G401 (cell line): Measurements from ENCODE around the gene IKZF1. TPM values are rescaled to one million over a fixed set of nuclear protein-coding genes. Genes with fewer than 3 reads are reported as not detected.
"Not testable (repeated sequence)": the region's sequence is repeated elsewhere in the genome, so short reads cannot be mapped to it uniquely, and the experiment has no call there.

ENCODE experiments used
- DNase-seq: peaks from one replicate; pipeline ENCODE4 v3.0.0-alpha.2; 2015; ENCODE audit warnings: low spot score
- in situ Hi-C: cut with HindIII; loops from 2 replicates; pipeline ENCODE4 v1.10.0; 2016; ENCODE audit warnings: low sequenced_read_pairs, mixed read lengths
- total RNA-seq: library from RNA; depleted of rRNA; stranded (reverse); fragments of >200 nt; shearing (Covaris generic); gene quantifications from 2 replicates; pipeline ENCODE4 v1.2.3, GENCODE V29; 2014

IKZF1 gene
- total RNA-seq, 1 experiment from 2014 or later: not detected

DNA sequence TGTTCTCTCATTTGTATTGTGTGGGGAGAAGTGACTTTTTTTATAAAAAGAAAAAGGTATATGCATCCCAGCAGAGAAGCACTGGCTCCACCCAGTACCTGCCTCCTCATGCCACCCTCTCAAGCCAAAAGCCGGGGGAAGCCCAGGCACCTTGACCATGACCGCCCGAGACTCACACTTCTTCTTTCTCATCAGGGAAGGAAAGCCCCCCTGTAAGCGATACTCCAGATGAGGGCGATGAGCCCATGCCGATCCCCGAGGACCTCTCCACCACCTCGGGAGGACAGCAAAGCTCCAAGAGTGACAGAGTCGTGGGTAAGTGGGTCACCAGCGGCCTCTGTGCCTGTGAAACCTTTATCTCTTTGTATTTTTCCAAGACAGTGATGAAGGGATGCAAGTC, 22.9 kb downstream of the IKZF1 start:
- no peak for DNase-seq
- in situ Hi-C loops: no loop called here

DNA sequence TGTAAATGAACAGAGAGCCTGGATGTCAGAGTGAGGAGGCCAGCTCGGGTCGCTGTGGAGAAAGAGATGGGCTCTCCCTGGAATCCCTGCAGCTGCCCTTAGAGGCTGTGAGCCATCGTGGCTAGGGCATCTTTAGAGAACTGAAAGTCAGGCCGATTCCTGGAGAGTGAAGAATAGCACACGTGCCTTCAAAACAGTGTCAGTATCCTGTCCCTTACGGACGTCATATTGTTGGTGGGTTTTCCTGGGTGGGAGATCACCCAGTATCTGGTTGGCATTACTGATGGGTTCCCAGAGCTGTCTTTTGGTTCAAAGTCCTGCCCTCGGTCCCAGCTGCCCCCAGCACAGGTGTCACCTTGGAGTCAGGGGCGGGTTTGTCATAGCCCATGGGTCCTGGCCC, 25.3 kb downstream of the IKZF1 start:
- DNase-seq: no peak
- in situ Hi-C loops: no loop called here

DNA sequence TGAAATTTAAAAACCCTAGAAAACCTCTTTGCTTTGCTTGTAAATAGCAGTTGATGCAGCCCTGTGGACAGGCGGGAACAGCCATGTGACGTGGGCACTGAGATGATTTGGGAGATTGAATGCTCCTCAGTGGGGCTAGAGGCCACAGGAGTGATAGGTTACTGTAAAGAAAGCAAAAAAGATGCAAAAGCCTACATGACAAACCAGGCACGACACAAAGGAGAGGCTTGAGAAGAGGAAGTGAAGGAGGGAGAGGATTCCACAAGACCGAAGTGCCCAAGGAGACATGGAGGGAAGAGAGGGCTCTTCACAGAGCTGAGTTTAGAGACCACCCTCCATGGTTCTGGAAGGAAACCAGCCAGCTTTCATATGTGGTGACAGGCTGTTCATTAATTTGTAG, 25.7 kb downstream of the IKZF1 start:
- in situ Hi-C loops: no loop called here
- DNase-seq: no peak

DNA sequence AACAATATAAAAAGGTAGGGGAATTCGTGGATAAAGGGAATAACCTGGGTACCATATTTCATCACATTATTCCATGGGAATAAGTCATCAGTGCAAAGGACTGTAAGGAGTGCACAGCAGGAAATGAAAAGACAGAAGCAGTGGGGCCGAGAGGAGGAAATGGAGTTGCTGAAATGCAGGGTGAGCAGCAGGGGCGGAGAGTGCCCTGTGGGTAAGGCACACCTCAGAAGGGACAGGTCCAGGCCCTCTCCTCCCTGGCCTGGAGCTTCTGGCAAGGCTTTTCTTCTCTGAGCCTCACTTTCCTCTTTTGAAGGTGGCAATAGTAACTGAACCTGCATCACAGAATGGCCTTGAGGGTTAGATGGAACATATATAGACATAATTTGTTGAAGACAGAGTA, 26.2 kb downstream of the IKZF1 start:
- DNase-seq: no peak
- in situ Hi-C loops: no loop called here

DNA sequence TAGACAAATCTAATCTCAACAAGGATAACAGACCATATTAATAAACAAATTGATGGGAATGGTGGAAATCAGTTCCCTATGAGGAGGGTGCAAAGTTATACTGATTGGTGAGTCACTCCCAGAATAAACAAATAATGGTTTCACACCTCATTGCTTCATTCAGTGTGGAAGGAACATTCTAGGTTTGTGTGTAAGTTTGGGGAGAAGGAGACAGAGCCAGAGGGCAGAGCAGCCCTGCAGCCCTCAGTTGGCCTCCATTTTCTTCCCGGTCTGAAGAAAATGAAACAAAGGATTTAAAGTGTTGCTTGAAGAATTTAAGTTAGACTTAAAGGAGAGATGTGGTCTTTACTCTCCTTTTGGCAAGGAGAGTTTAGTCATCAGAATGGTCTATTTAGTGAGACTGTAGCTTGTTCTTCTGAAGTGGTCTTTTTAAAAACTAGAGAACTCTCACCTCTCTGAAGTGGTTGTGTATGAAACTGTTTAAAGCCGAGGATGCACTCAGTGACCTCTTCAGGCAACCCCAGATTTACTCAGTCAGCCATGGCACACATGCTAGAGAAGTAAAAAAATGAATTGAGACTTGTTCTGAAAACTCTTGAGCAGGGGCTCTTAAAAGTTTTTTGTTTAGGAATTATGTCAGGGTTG, 27.2 kb downstream of the IKZF1 start:
- in situ Hi-C loops: no loop called here
- DNase-seq: no peak

DNA sequence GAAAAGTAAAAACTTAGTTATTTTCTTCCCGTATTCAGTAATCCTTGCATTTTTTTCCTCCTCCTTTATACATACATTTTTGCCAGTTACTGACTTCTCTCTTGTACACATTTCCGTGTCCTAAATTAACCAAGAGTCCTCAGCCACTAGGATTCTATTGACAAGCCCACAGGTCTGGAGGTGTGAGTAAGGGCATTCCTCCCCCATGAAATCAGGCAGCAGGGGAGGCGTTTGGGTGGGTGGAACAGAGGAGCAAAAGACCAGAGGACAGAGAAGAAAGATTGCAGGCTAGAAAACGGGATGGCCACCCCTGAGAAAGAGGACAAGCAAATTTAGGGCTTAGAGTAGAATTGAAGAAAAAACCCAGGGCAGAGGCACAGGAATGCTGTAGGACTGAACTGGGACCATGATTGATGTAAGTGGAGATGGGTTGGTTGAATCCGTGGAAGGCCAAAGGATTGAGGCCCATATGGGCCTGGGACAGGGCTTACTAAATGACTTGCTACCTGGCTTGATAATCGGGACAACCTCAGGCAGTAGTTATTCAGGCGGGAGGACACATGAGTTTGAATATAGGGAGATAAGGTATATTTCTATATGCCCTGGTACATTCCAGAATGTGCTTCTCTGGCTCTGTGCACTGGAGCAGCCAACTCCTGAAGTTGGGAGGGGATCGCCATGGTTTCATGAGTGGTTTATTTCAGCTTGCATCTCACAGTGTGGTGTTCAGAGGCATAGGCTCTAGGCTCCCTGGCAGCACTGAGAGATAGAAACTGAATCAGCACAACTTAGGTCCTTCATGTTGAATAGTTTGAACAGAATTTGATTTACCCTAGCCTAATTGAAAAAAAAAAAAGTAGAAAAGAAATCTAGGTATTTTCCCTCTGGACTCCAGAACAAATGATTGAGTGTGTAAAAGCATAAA, 28.0 kb downstream of the IKZF1 start:
- DNase-seq: no peak
- in situ Hi-C loops: no loop called here

DNA sequence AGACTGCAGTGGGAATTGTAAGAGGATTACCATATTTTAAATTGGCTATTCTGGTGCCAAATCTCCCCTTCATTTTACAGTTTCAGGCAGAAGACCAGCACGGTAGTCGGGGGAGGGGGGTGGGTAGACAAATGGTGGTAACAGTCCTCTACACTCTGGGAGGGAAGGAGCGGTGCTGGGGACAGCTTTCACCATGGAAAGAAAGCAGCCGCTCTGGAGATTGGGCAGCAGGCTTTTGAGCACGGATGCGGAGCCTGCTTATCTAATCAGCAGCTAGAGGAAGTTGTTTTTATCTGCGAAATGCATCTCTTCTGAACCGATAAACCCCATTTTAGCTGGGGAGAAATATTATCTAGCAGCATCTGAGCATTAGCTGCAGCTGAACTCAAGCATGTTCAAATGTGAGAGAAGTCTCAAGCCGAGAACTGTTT, 28.7 kb downstream of the IKZF1 start:
- DNase-seq: no peak
- in situ Hi-C loops: no loop called here

DNA sequence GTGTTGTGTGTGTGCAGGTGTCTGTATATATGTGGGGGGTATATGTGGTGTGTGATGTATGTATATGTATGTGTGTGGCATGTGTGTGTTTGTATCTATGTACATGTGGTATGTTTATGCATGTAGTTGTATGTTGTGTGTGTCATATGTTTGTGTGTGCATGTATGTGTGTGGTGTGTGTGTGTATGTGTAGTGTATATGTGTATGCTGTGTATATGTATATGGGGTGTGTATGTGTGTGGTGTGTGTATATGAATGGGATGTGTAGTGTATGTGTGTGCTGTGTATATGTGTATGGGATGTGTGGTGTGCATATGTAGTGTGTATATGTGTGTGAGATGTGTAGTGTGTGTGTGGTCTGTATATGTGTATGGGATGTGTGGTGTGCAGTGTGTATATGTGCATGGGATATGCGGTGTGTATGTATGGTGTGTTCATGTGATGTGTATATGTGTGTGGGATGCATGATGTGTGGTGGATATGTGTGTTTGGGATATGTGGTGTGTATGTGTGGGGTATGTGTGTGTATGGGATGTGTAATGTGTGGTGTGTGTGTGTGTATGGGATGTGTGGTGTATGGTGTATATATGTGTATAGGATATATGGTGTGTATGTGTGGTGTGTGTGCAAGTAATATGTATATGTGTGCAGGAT, 30.0 kb downstream of the IKZF1 start:
- DNase-seq: no peak
- in situ Hi-C loops: no loop called here

DNA sequence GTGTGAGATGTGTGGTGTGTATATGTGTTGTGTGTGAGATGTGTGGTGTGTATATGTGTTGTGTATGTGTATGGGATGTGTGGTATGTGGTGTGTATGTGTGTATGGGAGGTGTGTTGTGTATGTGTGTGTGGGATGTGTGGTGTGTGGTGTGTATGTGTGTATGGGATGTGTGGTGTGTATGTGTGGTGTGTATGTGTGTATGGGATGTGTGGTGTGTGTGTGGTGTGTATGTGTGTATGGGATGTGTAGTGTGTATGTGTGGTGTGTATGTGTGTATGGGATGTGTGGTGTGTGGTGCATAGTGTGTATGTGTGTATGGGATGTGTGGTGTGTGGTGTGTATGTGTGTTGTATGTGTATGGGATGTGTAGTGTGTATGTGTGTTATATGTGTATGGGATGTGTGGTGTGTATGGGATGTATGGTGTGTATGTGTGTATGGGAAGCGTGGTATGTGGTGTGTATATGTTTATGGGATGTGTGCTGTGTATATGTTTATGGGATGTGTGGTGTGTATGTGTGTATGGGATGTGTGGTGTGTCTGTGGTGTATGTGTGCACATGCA, 30.8 kb downstream of the IKZF1 start:
- in situ Hi-C loops: no loop called here

DNA sequence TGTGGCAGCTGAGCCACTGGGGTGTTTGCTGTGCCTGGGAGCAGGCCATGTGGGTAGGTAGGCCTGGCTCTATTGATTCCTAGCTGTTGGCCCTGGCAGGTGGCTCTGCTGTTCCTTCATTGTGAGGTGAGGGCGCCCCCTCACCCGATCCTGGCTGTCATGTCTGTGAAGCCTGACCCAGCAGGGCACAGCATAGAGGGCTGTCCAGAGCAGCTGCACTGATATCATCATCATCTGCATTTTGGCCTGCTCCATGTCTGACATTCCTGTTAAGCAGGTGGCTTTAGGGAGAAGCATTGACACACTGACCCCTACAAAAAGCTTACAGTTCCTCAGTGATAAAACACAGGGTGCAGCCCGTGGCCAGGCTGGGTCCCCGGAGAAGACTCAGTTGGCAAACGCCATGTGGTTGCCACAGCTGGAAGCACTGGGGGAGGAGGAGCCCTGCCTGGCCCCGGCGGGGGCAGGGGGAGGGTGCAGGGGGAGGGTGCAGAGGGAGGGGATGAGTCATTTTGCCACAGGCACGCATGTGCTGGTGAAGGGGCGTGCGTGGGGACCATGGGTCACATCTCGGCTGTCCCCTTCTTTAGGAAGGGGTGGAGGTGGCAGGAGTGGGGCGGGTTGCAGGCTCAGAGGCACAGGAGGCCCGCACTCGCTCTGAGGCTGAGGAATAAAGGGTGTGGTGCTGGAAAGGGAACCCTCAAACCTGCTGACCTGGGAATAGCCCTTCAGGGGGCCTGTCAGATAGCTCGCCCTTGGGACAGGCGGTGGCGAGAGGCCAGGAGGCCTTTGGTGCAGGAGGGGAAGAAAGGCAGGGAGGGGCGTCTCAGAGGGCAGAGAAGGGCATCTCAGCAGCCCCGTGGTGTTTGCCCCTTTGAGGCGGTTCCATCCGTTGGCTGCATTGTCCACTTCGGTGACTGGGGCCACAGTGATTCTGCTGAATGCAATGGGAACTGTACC, 31.6 kb downstream of the IKZF1 start:
- in situ Hi-C loops: no loop called here
- DNase-seq: no peak

More for the DNA sequence above, 30.8 kb downstream of the IKZF1 start:
- DNase-seq: no peak

DNA sequence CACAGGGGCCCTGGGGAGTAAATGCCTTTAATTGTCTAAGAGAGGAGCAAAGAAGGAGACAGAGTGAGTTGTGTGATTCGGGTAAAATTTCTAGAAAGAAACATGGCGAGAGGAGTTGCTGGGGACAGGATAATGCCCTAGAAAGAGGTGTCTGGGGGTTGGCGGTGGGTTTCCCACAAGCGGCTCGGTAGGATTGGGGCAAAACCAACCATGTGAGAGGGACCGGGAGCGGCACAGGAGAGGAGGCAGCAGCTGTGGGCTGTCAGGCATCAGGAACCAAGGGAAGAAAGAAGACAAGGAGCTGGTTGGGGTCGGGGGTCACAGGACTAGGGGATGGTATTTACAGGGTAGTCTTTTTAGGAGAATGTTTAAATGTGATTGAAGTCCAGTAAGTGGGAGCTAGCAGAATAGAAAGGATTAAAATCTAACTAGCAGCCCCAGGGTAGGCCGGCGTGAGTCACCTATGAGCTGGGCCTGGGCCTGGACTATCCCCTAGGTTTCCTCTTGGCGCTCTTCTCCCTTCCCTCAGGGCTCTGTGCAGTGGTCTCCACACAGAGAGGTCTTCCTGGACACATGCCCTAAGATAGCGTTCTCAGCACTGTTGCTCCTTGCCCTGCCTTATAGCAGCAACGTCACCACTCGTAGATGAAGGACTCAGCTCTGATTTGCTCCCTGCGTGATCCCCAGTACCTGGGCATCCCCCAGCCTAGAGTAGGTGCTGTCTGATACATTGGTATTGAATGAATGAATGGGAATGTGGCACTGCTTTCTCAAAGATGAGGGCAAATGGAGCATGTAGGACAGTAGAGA, 32.6 kb downstream of the IKZF1 start:
- in situ Hi-C loops: no loop called here
- no peak for DNase-seq

DNA sequence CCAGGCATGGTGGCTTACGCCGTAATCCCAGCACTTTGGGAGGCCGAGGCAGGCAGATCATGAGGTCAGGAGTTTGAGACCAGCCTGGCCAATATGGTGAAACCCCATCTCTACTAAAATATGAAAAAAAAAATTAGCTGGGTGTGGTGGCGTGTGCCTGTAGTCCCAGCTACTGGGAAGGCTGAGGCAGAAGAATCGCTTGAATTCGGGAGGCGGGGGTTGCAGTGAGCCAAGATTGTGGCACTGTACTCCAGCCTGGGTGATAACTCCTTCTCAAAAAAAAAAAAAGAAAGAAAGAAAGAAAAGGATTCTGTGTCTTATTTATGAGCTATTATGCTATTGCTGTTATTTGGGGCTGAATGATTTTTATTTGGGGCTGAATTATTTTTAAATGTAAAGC, 35.0 kb downstream of the IKZF1 start:
- DNase-seq, in situ Hi-C loops: not testable (repeated sequence)

DNA sequence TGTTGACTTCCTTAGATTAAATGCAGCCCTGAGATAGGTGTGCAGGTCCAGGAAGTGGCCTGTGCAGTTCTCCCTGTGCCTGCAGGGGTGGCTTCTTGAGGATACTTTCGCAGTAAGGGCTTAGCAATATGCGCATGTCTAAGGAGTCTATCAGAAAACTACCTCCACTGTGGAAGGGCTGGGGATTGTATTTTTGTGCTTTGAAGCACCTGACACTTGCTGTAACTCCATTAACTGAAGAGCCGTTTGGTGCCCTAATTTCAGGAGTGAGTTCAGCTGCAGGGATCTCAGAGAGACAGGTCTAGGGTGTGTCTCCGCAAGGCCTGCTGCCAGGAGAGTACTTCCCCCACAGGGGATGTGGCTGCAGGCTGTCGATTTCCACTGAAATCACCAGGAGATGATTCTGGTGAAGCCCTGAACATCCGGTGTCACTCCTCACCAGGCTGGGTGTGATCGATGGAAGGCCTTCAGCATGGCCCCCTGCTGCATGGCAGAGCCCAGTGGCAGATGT, 35.5 kb downstream of the IKZF1 start:
- in situ Hi-C loops: no loop called here
- DNase-seq: no peak

DNA sequence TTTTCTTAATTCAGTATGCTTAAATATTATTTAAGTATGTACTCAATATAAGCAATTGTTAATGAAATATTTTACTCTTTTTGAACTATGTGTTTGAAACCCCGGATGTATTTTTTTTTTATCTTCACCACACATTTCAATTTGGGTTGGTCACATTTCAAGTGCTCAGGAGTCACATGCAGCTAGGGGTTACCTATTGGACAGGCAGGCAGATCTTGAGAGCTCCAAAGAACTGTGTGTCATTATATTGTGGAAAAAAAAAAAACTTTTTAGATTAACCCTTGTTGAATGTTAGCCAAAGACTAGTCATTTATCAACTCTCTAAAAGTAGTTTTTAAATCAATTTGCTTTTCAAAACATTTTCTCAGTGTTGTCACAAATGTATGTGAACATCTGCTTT, 37.2 kb downstream of the IKZF1 start:
- no peak for DNase-seq
- in situ Hi-C loops: no loop called here

DNA sequence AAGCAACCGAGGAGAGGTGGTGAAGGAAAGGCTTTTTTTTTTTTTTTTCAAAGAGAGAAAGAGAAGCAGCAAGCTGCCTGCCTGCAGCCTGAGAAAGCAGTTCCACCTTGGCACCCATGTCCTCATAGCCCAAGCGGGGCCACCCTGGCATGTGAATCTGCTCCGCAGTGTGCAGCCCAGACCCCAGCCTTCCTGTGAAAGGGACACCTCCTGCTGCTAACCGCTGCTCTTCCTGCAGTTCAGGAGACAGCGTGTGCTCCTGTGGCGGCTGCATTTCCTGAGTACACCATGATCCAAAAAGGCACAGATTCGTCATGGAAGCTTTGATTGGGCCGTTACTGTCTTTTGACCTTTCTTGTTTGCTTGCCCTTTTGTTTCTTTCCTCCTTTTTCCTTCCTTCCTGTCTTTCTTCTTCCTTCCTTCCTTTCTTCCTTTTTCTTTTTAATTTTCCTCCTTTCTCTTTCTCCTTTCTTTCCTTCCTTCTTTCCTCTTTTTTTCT, 38.1 kb downstream of the IKZF1 start:
- no peak for DNase-seq
- in situ Hi-C loops: no loop called here

DNA sequence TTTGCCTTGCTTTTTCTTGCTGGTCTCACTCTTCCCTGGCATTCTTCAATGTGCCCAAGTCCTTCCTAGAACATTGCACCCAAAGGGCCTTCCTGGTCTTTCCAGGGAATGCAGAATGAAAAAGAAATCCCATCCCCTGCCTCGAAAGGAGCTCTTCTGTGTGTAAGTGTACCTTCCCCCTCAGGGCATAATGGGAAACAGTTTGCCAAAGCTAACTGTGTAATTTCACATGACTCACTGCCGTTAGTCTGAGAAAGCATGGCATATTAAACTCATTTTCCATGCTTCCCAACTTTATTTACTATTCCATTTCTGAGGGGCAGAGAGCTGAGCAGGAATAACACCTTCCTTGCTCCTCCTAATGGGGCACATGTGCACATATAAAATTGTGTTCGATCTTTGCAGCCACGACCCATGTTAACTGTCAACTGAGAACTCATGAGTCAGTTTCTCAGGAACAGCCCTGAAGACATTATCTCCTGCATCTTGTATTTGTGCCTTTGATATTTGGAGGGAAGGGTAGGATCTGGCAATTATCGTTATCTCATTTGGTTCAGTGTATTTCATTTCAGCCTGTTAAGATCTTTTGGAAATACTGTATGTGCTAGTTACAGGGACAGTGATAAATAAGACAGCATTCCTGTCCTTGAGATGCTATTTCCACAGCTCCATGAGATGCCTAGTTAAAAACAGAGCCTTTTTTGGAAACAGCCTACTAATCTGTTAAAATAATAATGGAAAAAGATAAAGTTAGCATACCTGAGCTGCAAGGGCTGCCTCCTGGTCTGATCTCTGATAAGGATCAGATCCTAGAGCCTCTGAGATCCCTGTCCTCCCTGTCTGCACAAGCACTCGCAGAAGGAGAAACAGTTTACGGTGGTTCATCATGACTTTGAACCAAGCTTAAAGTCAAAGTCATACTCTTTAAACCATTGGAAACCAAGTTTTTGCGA, 42.3 kb downstream of the IKZF1 start:
- no peak for DNase-seq
- in situ Hi-C loops: no loop called here

DNA sequence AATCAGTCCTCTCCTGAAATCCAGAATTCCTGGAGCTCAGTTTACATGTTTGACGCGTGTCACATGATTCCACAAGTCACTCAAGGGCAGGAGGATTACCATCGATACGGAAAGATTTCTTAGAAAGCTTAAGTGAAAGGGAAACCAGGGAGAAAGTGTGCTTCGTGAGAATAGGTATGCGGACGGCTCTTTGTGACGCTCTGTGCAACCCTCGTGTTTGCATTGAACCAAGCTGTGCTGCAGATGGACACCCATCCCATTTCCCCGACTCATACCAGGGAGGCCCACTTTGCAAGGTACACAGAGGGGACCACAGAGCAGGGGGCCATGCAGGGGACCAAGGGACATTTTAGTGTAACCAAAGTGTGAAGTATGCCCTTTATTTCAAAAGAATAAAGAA, 43.2 kb downstream of the IKZF1 start:
- in situ Hi-C loops: no loop called here
- DNase-seq: no peak
